NCI-H2029 treated with DMSO at 0.1 percent for 48 hours (cell line): ENCODE measurements around the gene ZNF425.
A peak's percentile ranks its signal among the peaks of the same experiment; 100 is the strongest.
"Not testable (repeated sequence)": the region's sequence is repeated elsewhere in the genome, so short reads cannot be mapped to it uniquely, and the experiment has no call there.

ENCODE experiments used
- DNase-seq: peaks from one replicate; lab custom pipeline; 2025; lab: John Stamatoyannopoulos, UW

Gene ZNF425

DNA sequence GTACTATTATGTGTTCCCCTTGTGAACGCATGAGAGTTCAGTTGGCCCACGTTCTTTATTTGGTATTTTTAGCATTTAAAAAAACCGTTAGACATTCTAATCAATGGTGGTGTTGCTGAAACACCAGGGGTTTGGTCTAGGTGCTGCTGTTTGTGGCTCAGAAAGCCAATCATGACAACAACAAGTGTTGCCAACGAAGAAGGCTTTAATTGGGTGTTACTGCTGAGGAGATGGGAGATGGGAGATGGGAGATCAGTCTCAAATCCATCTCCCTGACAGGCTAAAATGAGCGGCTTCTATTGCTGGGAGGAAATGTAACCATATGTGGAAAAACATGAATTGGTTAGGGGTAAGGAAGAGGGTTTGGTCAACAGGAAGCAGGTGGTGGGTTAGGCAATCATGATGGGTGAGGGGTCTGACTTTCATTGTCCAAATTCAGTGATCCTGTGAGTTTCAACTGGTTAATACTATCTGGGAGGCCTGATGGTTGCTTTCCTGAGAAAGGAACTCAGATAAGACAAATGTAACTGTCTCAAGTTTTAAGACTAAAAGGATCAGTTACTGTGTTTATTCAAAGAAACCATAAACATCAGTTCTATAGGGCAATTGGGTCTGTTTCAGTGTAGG is 4.6 kb upstream of the ZNF425 start:
- DNase-seq = no peak

DNA sequence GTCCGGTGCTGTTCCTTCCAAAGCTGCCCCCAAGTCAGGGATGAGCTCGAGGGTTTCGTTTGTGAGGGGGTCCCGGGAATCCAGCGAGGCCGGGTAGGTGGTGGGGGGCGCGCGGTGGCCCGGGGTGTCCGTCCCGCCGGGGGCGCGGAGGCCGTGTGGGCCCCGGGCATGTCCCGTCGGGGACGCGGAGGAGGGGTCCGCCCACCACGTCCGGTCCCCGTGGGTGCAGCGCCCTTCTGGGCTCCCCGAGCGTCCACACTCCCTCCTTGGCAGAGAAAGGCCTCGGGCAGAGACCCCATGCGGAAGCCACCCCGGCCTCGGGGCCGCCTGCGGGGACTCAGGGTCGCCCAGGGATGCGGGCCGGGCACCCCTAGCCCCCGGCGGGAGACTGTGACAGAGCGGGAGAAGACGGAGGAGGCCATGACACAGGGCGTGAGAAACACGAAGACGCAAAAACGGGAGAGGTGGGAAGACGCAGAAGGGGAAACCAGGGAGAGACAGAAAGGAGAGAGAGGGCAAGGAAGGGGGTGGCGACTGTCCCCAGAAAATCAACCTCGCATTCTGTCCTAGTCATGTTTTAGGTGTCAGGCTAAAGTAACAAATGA is 640 bp upstream of the ZNF425 start:
- no peak for DNase-seq

GRCh38 chr7:149125189-149125862 is 798 bp downstream of the ZNF425 start:
- no peak for DNase-seq

GRCh38 chr7:149109969-149110368 is 16.2 kb downstream of the ZNF425 start:
- no peak for DNase-seq

GRCh38 chr7:149104749-149105148 is 21.4 kb downstream of the ZNF425 start:
- no peak for DNase-seq

DNA sequence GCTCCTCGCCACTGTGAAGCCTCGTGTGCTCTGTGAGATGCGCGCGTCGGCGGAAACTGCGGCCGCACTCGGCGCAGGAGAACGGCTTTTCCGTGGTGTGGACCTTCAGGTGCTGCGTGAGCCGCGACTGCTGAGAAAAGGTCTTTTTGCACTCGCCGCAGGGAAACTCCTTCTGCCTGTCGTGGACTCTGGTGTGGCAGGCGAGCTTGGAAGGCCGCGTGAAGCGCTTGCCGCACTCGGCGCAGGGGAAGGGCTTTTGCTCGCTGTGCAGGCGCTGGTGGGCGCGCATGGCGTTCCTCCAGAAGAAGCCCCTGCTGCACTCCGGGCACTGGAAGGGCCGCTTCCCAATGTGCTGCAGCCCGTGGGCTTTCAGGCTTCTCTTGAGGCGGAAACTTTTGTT is 21.9 kb downstream of the ZNF425 start:
- DNase-seq = no peak

GRCh38 chr7:149103424-149103823 is 22.7 kb downstream of the ZNF425 start:
- no peak for DNase-seq

DNA sequence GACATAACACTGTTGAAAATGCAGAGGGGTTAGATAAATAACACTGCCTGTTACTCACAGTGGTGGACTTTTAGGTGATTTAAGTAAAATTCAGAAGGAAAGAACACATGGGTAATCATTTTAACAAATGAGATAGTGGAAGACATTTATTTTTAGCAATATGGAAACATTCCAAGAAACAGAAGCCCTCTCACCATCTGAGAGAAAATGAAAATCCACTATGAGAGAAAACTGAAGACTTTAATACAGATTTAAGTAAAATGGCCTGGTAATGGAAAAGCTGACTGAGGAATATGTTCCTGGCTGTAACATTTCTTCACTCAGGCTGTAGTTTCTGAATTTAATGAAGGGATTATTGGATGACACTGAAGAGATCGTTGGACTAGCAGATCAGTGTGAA is 23.5 kb downstream of the ZNF425 start:
- DNase-seq = no peak

- DNase-seq = no peak
These were observed 25.3 kb downstream of the ZNF425 start for GRCh38 chr7:149100821-149101220.

GRCh38 chr7:149099058-149099457 is 27.1 kb downstream of the ZNF425 start:
- no peak for DNase-seq

DNA sequence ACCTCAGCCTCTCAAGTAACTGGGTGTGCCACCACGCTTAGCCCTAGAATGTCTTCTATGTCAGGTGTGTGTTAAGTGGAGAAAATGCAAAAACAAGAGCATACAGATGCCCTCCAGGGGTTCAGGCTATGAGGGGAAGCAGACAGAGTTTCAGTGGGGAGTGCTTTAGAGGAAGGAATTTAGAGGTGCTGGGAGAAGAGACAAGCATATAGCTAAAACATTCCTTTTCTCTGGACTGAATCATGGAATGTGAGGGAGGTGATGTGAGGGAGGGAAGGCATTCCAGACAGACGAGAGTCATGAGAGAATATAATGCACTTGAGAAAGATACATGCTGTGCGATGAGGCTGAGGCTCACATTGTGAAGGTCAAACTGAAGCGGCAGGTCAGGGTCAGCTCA is 29.0 kb downstream of the ZNF425 start:
- no peak for DNase-seq

DNA sequence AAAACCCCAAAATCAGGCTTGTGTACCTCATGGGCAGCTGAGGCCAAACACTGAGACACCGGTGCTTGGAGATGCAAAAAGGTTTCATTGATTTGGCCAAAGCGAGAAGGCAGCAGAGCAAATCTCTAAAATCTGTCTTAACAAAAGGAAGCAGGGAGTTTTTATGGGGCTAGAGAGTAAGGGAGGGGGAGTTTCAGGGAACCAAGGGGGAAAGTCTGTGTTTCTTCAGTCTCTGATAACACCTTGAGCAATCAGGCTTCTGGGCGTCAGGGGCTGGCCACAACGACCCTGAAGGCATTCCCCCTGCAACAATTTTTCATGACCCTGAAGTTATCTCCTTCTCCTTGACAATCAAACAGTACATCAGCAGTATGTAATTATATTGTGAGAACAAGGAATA is 32.9 kb downstream of the ZNF425 start:
- DNase-seq = no peak

- DNase-seq = not testable (repeated sequence)
These were observed 33.9 kb downstream of the ZNF425 start for GRCh38 chr7:149092244-149092643.

DNA sequence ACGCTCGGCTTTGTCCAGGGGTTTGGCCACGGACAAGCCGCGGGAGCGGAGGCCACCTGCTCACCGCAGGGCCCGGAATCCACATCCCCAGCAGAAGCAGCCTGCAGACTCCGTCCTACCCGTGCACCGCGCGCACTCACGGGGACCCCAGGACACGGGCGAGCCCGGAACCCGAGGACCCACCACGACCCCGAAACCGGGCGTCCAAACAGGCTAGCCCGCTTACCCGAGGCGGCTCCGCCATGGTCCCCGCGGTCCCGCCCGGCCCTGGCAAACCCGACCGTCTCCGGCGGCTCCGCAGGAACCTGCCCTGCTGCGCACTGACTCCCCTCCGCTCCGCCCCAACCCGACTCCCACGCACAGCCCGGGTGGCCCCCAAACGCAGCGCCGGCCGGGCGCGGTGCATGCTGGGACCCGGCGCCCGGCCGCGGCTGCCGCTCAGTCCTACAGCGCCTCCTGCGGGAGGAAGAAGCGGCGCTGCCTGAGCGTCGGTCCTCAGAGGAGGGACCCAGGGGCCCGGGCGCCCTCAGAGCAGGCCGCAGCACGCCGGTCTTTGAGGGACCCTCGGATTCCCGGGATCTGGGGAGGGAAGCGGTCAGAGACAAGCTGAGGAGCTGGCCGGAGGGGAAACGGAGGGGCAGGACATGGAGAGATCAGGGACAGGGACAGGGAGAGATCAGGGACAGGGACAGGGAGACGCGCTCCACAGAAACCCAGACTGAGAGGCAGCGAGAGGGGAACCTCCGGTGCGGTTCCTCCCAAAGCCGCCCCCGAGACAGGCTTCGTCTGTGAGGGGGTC is 35.5 kb downstream of the ZNF425 start, which contains the start of gene ZNF786:
TSS of gene ZNF786 (minus strand) at position 322 of the 799 bp plus-strand sequence. CDS start at position 244, 78 bp downstream.
- DNase-seq = peak; percentile 67

DNA sequence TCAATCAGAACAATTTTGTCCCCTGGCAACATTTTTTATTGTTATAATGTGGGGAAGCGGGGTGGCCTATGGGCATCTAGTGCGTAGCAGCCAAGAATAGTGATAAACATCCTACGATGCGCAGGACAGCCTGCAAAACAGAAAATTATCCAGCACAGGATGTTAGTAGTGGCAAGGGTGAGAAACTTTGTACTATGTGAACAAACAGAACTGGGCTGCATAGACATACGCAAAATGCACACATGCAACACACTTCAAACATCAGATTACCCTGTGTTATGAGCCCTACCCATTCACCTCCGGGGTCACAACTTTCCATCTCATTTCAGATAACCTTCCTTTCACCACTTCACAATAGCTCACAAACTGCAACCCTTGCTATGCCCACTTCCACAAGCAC is 38.7 kb downstream of the ZNF425 start:
- DNase-seq = no peak

- no peak for DNase-seq
These were observed 40.3 kb downstream of the ZNF425 start for GRCh38 chr7:149085866-149086265.

GRCh38 chr7:149084407-149084806 is 41.7 kb downstream of the ZNF425 start:
- DNase-seq = no peak

- no peak for DNase-seq
These were observed 44.2 kb downstream of the ZNF425 start for GRCh38 chr7:149081914-149082313.

GRCh38 chr7:149077594-149077993 is 48.5 kb downstream of the ZNF425 start:
- no peak for DNase-seq

GRCh38 chr7:149075286-149075685 is 50.8 kb downstream of the ZNF425 start:
- DNase-seq = no peak

GRCh38 chr7:149074116-149074885 is 51.8 kb downstream of the ZNF425 start:
- no peak for DNase-seq

- no peak for DNase-seq
These were observed 53.7 kb downstream of the ZNF425 start for GRCh38 chr7:149072438-149072775.
